ENCODE measurements around the gene MAP4K3. TPM values are rescaled to one million over a fixed set of nuclear protein-coding genes. Genes with fewer than 3 reads are reported as not detected.
A peak's percentile ranks its signal among the peaks of the same experiment; 100 is the strongest.

Gene MAP4K3
- total RNA-seq, 4 donors from 2014 or later = 23.0 to 52.1 (median 31.8) TPM

DNA sequence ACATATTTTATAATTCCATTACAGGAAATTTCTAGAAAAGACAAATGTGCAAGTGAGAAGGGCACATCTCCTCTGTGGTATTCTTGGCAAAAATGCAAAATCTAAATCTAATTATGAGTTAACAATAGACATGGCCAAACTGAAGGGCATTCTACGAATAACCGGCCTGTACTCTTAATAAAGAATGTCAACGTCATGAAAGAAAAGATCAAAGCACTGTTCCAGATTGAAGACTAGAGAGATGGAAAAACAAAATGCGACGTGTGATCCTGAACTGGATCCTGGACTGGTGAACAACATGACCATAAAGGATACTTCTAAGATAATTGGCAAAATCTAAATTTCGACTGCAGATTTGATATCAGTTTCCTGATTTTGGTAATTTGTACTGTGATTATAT is 196.3 kb downstream of the MAP4K3 start:
- H3K27ac ChIP-seq = no peak overlapping the region
- no peaks in the 10 kb centered on the region for H3K27me3 ChIP-seq
- TF ChIP-seq, protein P1, sequence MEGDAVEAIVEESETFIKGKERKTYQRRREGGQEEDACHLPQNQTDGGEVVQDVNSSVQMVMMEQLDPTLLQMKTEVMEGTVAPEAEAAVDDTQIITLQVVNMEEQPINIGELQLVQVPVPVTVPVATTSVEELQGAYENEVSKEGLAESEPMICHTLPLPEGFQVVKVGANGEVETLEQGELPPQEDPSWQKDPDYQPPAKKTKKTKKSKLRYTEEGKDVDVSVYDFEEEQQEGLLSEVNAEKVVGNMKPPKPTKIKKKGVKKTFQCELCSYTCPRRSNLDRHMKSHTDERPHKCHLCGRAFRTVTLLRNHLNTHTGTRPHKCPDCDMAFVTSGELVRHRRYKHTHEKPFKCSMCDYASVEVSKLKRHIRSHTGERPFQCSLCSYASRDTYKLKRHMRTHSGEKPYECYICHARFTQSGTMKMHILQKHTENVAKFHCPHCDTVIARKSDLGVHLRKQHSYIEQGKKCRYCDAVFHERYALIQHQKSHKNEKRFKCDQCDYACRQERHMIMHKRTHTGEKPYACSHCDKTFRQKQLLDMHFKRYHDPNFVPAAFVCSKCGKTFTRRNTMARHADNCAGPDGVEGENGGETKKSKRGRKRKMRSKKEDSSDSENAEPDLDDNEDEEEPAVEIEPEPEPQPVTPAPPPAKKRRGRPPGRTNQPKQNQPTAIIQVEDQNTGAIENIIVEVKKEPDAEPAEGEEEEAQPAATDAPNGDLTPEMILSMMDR (IDR thresholded peaks at IDR 0.05 in 4 of 5, conservative IDR thresholded peaks at IDR 0.05 in 1 of 5) = no peak
- no peak for TF ChIP-seq POLR2A (IDR thresholded peaks at IDR 0.05)
- no peak for DNase-seq
- H3K4me1 ChIP-seq = no peaks in the 10 kb centered on the region
- ATAC-seq = no peak
- no peaks in the 10 kb centered on the region for H3K36me3 ChIP-seq
- no peaks in the 10 kb centered on the region for H3K9me3 ChIP-seq
- in situ Hi-C loops (cut with MboI; ENCODE audit: low sequenced_read_pairs in 4 of 4) (no loop called here), intact Hi-C loops (cut with DNase I; ENCODE audit: low total_unique reads) (no loop called here)
- no peak overlapping the region for H3K4me3 ChIP-seq

DNA sequence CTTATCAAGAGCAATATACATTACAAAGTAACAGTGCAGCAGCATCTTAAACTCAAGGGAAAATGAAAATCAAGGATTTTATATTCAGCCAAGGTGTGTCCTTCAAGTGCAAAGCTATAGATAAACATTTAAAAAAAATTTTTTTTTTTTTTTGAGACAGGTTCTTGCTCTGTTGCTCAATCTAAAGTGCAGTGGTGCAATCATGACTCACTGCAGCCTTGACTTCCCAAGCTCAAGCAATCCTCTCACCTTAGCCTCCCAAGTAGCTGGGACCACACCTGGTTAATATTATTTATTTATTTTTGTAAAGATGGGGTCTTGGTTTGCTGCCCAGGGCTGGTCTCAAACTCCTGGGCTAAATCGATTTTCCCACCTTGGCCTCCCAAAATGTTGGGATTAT is 202.3 kb downstream of the MAP4K3 start:
- no peaks in the 10 kb centered on the region for H3K9me3 ChIP-seq
- no peaks in the 10 kb centered on the region for H3K36me3 ChIP-seq
- peaks cover under 1 to 4% of the 10 kb centered on the region in 2 donors for H3K4me1 ChIP-seq
- no peaks in the 10 kb centered on the region for H3K27me3 ChIP-seq
- intact Hi-C loops (cut with DNase I; ENCODE audit: low total_unique reads) (no loop called here), in situ Hi-C loops (cut with MboI; ENCODE audit: low sequenced_read_pairs in 4 of 4) (loop anchor here in 1 of 4 donors (5.0 kb wide), 1 partner anchor 172 kb away; no protein-coding TSS in a partner anchor)
- no peak for DNase-seq
- no peak for TF ChIP-seq POLR2A (IDR thresholded peaks at IDR 0.05)
- TF ChIP-seq, protein P1 (IDR thresholded peaks at IDR 0.05 in 4 of 5, conservative IDR thresholded peaks at IDR 0.05 in 1 of 5) = no peak
- H3K4me3 ChIP-seq = no peak overlapping the region
- ATAC-seq = no peak
- H3K27ac ChIP-seq = no peak overlapping the region

DNA sequence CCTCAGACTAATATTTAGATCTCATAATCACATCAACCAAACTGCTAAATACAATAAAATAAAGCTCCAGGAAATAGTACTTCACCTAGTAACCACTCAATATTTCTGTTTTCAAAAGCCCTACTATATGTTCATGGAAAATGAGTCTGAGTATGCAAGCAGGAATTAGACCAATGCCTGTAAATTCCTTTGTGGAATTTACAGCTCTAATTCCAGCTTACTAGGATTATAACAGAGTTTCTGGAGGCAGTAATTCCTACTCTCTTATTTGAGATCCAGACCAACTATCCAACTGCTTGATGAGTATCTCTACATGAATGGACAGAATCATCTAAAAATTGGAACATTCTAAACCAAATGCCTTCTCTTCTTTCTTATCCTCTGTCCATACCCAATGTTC is 204.9 kb downstream of the MAP4K3 start:
- Histone ChIP-seq H3K4me3 (no peak overlapping the region), H3K27me3 (no peaks in the 10 kb centered on the region), H3K9me3 (no peaks in the 10 kb centered on the region), H3K27ac (no peak overlapping the region), H3K36me3 (no peaks in the 10 kb centered on the region), H3K4me1 (peaks cover 13 to 17% of the 10 kb centered on the region in 2 donors)
- ATAC-seq = no peak
- in situ Hi-C loops (cut with MboI; ENCODE audit: low sequenced_read_pairs in 4 of 4) = loop anchor here in 1 of 4 donors (5.0 kb wide), 1 partner anchor 170 kb away; no protein-coding TSS in a partner anchor
- no peak for TF ChIP-seq POLR2A (IDR thresholded peaks at IDR 0.05)
- TF ChIP-seq, protein P1 (IDR thresholded peaks at IDR 0.05 in 4 of 5, conservative IDR thresholded peaks at IDR 0.05 in 1 of 5) = no peak
- no peak for DNase-seq
- intact Hi-C loops (cut with DNase I; ENCODE audit: low total_unique reads) = no loop called here

DNA sequence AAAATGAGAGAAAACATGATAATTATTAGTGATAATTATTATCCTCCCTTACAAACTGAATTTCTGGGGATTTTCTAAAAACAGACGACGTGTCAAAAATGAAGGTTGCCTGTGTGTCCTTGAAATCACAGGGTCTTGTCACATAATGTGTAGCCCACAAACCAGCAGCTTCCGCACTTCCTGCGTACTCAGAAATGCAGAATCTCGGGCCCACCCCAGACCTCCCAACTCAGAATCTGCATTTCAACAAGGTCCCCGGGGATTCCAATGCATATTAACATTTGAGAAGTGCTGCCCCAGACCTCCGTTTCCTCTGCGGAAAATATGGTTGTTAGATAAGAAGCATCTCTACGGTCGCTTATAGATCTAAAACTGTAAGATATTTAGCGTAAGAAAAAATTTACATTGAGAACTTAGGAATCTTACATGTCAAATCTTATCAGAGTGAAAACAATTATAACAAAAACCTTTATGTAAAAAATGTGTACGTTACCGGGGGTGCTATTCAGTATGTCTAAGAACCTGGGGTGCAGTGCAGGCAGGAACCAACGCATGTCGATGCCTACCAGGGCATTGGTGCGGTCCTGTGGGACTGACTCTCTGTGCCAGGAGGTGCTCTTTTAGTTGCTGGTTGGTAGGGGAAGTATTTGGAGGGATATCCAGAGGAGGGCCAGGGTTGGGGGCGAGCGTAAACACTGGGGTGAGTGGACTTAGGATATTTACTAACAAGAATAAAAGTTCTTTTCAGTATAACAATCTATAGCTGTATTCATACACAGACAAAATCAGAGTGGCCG is 208.5 kb downstream of the MAP4K3 start:
- no peaks in the 10 kb centered on the region for H3K9me3 ChIP-seq
- H3K4me3 ChIP-seq = peak overlapping the region in 2 of 4 donors; percentile 13 to 35
- no peak for TF ChIP-seq POLR2A (IDR thresholded peaks at IDR 0.05)
- TF ChIP-seq, protein P1 (IDR thresholded peaks at IDR 0.05 in 4 of 5, conservative IDR thresholded peaks at IDR 0.05 in 1 of 5) = no peak
- no peaks in the 10 kb centered on the region for H3K36me3 ChIP-seq
- DNase-seq (no peak), ATAC-seq (peak in 1 of 2 donors; percentile 7)
- peaks cover 13 to 17% of the 10 kb centered on the region in 2 donors for H3K4me1 ChIP-seq
- H3K27me3 ChIP-seq = no peaks in the 10 kb centered on the region
- intact Hi-C loops (cut with DNase I; ENCODE audit: low total_unique reads) = loop anchor here (1.0 kb wide), 2 partner anchors 108 to 169 kb away; no protein-coding TSS in a partner anchor
- peak overlapping the region in 3 of 4 donors; percentile 5 to 69 (median 31) for H3K27ac ChIP-seq
- in situ Hi-C loops (cut with MboI; ENCODE audit: low sequenced_read_pairs in 4 of 4) = loop anchor here in 3 of 4 donors (5.0 to 10.0 kb wide), 3 partner anchors 106 to 166 kb away; partner anchors contain the start of gene SOS1 (in 1 of the 3)
